NCI-H82 treated with DMSO at 0.1 percent for 48 hours (cell line): ENCODE data around the gene MYO9B.
"Not testable (repeated sequence)": the region's sequence is repeated elsewhere in the genome, so short reads cannot be mapped to it uniquely, and the experiment has no call there.

Experiments used
- DNase-seq: peaks from one replicate; lab custom pipeline; 2025; ENCODE audit not compliant: unreplicated experiment; lab: John Stamatoyannopoulos, UW

Gene MYO9B

DNA sequence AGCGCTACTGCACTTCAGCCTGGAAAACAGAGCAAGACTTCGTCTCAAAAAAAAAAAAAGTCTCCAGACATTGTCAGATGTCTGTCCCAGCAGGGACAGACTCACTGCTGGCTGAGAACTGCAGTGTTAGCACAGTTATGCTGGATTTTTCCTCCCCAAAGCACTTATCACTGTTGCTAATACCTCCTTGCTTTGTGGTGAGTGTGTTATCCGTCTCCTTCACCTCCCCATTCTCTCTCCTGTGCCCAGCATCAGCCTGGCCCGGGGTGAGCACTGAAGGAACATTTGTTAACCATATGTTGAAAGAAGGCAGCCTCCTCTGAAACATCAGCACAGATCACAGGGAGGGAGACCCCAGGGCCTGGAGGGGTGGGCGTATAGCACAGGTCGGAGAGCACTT is 11.3 kb downstream of the MYO9B start:
- DNase-seq: no peak

DNA sequence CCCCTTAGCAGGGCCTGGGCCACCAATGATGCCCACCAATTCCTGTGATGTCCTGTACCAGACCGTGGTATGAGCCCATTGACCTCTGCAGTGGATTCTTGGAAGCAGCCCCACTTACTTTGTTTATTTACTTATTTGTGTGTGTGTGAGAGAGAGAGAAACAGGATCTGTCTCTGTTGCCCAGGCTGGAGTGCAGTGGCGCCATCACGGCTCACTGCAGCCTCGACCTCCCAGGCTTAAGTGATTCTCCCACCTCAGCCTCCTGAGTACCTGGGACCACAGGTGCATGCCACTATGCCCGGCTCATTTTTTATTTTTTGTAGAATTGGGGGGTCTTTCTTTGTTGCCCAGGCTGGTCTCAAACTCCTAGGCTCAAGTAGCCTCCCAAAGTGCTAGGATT is 13.0 kb downstream of the MYO9B start:
- no peak for DNase-seq

DNA sequence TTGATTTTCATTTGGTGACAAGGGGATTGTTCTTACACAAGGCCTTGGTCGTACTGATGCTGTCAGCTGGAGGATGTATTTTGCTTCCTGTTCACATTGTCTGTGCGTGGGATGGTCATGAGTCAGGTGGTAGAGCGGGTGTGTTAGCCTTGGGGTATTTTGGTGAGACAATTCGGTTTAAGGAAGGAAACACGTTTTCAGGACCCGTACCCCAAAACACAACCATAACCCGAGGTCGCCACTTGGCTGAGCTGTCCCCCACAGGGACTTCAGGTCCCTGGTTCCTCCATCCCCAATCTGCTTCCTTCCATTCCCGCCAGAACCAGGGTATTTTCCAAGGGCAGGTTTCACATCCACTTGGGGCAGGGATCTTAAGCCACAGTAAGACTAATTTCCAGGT is 15.0 kb downstream of the MYO9B start:
- no peak for DNase-seq

DNA sequence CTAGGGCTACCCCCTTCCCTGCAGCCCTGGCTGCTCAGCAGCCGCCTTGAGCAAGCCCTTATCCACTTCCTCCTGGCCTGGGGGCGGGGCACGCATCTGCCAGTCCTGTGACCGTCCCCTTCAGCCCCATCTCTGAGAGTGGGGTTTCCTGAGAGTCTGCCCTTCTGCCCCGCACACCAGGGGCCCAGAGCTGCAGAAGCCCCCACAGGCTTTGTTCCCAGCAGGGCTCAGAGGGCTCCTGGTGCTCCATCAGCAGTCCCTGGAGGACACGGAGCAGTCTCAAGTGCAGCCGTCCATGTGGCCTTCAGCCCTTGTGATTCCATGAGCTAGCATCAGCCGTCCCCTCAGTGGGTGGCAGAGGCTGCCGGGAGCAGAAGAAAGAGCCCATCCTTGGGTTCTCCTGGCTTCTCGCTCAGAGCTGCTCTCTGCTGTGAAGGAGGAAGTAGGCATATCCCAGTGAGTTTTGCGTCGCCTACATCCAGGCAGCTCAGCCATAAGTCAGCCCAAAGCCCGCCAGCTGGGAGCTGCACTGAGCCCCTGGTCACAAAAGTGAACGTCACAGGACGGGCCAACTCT is 16.3 kb downstream of the MYO9B start:
- DNase-seq: no peak

DNA sequence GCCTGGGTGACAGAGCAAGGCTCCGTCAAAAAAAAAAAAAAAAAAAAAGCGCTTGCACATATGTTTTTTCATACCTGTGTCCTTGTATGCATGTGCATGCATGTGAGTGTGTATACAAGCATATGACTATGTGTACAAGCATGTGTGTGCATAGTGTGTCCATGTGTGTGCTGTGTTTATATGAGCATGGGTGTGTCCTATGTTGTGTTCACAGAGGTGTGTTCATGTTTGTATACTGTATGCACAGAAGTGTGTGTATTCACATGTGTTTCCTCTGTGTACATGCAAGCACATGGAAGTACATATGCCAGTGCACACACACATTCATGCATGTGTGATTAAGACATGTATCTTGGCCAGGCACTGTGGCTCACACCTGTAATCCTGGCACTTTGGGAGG is 17.1 kb downstream of the MYO9B start:
- no peak for DNase-seq

DNA sequence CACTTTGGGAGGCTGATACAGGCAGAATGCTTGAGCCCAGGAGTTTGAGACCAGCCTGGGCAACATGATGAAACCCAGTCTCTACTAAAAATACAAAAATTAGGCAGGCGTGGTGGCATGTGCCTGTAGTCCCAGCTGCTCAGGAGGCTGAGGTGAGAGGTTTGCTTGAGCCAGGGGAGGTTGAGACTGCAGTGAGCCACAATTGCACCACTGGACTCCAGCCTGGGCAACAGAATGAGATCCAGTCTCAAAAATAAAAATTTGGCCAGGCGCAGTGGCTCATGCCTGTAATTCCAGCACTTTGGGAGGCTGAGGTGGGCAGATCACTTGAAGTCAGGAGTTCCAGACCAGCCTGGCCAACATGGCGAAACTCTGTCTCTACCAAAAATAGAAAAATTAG is 19.1 kb downstream of the MYO9B start:
- DNase-seq: not testable (repeated sequence)

DNA sequence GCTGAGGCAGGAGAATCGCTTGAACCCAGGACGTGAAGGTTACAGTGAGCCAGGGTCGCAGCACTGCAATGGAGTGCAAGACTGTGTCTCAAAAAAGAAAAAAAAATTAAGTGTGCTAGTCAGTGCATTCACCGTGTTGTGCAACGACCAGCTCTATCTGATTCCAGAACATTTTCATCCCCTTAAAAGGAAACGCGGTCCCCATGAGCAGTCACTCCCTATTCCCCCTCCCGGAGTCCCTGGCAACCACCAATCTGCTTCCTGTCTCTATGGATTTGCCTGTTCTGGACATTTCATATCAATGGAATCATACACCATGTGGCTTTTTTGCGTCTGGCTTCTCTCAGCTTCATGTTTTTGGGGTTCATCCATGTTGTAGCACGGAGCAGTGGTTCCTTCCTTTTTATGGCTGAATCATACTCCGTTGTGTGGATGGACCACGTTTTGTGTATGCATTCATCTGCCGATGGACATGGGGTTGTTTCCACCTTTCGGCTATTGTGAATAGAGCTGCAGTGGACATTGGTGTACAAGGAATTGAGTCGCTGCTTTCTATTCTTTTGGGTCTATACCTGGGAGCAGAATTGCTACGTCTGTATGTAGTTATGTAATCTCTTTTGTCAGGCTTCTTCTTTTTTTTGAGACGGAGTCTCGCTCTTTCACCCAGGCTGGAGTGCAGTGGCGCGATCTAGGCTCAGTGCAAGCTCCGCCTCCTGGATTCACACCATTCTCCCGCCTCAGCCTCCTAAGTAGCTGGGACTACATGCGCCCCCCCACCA is 19.8 kb downstream of the MYO9B start:
- DNase-seq: no peak

DNA sequence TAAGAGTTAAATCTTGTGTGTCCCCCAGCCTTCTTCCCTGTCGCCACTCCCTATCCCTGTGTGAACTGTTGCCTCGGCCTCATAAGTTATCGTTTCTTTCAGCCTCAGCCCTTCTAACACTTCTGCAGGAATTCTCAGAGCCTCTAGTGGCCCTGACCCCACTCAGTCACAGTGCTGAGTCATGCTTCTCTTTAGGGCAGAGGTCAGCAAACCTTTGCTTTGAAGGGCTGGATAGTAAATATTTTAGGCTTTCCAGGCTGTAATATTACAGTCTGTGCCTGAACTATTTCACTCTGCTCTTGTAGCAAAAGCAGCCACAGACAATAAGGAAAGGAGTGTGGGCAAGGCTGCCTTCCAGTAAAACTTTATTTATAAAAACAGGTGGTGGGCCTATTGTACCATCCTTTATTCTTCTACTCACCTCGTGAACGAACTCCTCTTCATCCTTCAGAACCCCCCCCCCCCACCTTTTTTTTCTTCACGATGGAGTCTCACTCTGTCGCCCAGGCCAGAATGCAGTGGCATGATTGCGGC is 22.1 kb downstream of the MYO9B start:
- no peak for DNase-seq

DNA sequence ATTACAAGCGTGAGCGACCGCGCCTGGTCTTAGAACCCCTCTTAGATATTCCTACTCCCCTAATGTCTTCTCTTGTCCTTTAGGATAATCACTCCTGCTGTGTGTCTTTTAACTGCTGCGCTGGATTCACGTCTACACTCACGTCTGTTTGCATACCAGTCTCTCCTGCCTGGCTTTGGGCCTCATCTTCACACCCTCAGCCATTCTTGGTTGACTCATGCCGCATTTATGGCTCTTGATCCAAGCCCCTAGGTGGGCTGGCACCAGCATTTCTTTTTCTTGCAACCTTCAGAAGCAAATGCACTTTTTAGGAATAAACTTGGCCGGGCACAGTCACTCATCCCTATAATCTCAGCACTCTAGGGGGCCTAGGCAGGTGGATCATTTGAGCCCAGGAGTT is 22.7 kb downstream of the MYO9B start:
- no peak for DNase-seq

DNA sequence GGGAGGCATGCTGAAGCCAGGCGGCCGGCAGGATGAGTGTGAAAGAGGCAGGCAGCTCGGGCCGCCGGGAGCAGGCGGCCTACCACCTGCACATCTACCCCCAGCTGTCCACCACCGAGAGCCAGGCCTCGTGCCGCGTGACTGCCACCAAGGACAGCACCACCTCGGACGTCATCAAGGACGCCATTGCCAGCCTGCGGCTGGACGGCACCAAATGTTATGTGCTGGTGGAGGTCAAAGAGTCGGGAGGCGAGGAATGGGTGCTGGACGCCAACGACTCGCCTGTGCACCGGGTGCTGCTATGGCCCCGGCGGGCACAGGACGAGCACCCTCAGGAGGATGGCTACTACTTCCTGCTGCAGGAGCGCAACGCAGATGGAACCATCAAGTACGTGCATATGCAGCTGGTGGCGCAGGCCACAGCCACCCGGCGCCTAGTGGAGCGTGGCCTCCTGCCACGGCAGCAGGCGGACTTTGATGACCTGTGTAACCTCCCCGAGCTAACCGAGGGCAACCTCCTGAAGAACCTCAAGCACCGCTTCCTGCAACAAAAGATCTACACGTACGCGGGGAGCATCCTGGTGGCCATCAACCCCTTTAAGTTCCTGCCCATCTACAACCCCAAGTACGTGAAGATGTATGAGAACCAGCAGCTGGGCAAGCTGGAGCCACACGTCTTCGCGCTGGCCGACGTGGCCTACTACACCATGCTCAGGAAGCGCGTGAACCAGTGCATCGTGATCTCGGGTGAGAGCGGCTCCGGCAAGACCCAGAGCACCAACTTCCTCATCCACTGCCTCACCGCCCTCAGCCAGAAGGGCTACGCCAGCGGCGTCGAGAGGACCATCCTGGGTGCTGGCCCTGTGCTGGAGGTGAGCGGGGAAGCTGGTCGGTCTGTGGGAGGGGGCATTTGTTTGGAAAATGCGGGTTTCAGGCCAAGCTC is 26.4 kb downstream of the MYO9B start:
- no peak for DNase-seq

DNA sequence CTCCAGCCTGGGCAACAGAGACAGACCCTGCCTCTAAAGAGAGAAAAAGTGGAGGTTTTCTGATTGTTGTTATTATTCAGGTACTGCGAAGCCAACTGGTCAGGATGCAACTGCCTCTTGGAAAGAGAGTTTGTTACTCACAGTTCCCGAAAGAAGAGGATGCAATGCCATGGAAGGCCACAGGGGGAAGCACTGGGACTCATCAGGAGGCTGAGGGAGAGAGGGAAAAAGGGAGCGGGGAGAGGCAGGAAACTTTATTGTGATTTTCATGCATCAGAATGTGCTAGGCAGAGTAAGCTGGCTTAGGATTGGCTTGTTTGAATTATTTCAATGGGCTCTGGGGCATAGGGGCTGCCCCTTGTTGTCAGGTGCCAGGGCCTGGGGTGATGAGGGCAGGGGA is 27.6 kb downstream of the MYO9B start:
- DNase-seq: no peak

DNA sequence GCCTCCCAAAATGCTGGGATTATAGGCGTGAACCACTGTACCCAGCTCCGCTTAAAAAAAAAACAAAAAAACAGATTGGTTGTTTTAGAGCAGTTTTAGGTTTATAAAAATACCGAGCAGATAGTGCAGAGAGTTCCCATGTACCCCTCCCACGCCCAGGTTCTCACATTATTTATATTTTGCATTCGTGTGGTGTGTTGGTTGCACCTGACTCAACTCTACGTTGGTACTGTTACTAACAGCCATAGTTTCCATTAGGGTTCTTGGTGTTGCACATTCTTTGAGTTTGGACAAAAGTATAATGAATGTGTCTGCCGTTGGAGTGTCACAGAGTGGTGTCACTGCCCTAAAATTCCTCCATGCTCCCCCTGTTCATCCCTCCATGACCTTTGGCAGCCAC is 29.1 kb downstream of the MYO9B start:
- DNase-seq: no peak

DNA sequence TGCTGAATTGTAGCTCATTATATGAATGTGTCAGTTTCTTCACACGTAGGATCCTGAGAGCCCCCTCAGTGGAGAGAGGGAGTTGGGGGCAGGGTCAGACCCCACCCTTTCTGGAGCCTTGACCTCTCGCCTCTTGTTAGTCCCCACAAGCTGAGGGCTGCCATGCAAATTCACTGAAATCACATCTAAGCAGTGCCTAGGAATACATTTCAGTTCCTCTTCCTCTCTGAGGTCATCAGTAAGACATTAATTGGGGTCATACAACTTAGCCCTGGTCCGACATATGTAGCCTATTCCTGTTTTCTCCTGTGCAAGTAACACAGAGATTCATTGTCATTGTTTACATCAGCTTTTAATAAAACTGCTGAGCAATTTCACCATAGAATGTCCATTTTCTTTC is 30.0 kb downstream of the MYO9B start:
- DNase-seq: no peak

DNA sequence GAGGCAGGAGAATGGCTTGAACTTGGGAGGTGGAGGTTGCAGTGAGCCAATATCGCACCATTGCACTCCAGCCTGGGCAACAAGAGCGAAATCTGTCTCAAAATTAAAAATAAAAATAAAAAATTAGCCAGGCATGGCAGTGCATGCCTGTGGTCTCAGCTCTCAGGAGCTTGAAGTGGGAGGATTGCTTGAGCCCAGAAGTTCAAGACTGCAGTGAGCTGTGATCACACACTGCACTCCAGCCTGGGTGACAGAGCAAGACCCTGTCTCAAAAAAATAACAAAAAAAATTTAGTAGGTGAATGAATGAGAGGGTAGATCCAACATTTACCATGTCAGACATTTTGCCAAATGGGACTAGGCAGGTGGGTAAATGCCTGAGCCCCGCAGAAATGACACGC is 31.4 kb downstream of the MYO9B start:
- not testable (repeated sequence) for DNase-seq

DNA sequence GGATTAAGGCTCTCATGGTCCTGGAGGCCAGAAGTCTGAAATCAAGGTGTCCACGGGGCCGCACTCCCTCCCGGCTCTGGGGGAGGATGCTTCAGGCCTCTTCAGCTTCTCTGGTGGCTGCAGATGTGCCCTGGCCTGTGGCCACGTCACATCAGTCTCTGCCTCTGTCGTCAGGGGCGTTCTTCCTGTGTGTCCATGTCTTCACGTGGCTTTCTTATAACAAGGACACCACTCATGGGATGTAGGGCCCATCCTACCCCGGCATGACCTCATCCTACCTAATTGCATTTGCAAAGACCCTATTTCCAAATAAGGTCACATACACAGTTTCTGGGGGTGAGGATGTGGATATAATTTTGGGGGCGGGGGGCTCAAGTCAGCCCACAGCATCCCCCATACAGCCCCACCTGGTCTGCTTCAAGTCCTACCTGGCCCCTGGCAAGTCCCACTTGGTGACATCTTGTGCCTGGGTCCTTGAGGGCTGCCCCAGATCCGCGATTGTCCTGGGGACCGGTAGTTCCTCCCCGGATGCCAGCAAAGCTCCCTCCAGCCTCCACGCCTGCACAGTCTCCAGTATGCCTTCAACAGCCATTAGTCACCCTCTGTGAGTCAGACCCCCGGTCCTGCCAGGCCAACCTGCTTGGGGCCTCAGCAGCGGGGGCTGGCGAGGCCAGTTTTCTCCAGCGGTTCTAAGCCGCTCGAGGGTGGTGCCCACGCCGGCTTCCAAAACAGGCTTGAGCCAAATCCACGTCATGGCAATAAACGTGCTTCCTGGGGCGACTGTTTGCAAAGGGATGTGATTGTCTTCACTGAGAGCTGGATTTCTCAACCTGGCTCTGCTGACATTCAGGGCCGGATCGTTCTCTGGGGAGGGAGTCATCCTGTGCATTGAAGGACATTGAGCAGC is 32.2 kb downstream of the MYO9B start:
- DNase-seq: no peak

DNA sequence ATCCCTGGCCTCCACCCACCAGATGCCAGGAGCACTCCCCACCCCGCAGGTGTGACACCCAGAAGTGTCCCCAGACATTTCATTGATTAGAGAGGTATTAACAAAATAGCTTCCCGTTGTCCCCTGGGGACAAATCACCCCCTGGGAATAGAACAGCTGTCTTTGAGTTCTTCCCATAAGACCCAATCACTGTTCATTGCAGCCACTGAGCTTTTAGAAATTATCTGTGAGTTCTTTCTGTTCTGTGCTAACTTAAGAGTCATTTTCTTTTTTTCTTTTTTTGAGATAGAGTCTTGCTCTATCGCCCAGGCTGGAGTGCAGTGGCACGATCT is 32.8 kb downstream of the MYO9B start:
- DNase-seq: no peak

DNA sequence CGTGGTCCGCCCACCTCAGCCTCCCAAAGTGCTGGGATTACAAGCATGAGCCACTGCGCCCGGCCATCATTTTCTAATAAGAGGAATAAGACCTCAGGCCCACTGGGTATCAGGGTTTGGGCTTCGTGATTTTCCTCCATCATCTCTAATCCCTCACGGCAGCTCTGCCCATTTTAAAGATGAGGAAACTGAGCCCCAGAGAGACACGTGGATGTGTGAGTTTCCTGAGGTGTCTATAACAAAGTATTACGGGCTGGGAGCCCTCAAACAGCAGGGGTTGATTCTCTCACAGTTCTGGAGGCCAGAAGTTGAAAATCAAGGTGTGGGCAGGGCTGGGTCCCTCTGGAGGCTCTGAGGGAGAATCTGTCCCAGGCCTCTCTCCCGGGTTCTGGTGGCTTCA is 33.7 kb downstream of the MYO9B start:
- no peak for DNase-seq

DNA sequence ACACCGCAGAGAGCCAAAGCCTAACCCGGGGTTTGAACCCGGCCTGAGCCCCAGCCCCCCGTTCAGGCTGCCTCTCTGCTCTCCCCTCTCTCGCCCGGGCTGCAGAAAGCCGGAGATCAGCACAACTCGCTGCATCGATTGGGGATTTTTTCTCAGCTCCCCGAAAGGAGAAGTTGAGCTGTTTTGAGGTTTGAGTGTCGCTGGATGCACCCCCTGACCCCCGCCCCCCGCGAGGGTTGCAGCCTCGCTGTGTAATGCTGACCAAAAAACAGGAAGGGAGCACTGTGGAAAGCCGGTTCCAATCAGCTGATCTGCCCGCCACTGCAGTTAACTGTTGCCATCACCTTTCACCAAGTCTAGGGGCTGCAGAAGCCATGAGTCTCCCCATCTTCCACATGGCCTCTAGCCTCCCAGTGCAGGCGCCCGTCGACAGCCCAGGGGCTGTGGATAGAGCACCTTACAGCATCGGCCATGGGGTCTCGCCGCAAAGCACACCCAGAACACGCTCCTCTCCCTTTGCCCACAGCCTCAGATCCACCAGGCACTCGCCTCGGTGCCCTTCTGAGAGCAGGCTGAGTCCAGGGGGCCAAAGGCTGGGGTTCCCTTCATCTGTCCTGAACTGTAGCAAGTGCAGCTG is 34.5 kb downstream of the MYO9B start:
- DNase-seq: no peak

DNA sequence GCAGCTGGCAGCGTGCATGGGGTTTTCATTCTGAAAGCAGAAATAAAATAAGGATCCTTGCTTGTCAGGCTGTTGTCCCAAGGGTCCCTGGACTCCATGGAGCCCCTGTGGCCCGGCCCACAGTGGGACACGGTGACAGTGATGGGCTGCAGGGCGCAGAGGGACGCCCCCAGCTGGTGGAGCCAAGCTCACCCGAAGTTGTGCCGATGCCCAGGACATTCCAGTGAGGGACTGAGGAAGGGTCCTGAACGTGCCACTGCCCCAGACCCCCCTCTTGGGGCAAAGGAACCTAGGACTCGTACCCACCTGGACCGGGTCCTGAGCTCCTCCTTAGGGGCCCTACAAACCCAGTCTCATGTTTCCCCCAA is 35.0 kb downstream of the MYO9B start:
- DNase-seq: no peak

DNA sequence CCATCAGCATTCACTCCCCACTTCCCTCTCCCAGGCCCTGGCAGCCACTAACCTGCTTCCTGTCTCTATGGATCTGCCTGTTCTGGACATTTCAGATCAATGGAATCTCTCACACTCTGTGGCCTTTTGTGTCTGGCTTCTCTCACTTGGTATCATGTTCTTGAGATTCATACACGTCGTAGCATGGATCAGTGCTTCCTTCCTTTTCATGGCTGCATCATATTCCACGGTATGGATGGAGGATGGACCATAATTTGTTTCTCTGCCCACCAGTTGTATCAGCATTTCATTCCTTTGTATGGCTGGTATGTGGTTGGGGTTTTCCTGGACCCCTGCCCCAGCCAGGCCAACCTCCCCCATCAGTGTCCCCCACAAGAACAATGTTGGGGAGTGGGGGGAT is 36.2 kb downstream of the MYO9B start:
- DNase-seq: no peak
